GM12801 (cell line): ENCODE results near the gene BANP.

Experiments
- CTCF ChIP-seq: IDR thresholded peaks from one replicate; pipeline ENCODE4 v1.5.1; 2011; ENCODE audit warnings: control low read depth; ENCODE audit not compliant: insufficient read length; ENCODE audit errors: extremely low read depth

Gene BANP

GRCh38 chr16:87963400-87963799 lies 12.2 kb downstream of the BANP start:
- TF ChIP-seq CTCF, result no peak

DNA sequence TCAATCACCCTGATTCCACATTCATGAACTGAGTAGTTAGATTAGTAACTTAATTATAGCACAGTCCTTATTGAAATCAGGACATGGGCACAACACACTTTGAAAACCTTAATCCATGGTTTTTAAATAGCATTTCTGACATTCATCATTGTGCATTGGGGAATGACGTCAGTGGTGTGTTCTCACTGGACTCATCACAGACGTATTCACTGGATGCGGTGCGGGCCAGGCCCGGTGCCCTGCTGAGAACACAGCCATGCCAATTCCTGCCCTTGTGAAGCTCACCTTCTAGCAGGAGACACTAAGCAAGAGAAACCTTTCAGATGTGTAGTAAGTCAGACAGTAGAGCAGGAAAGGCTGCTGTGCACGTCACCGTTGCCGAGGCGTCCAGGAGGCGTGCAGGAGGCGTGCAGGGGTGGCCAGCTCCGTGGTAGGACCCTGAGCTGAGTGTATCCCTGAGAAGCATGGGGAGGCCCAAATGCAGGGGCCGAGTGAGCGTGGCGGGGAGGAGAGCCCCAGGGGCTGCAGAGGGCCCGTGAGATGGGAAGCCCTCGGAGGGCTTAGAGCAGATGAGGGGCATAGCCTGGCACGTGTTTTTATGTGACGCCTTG lies 12.9 kb downstream of the BANP start:
- no peak for TF ChIP-seq CTCF

DNA sequence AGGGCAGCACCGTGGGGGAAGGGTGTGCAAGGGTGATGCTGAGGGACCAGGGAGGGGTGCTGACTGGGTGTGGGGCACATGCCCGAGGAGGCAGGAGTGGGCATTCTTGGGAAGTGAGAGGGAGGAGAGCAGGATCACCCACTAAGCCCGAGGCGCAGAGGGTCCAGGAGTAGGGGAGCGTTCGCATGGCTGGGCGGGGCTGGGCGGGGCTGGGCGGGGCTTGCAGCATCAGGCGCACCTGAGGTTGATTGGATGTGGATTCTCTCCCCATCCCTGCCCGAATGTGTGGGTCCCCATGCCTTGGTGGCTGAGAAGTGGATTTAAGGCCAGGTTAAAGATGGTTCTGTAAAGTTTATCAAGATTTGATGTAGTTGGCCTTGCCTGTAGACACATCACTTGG lies 14.2 kb downstream of the BANP start:
- no peak for TF ChIP-seq CTCF

GRCh38 chr16:87966064-87966645 lies 14.9 kb downstream of the BANP start:
- TF ChIP-seq CTCF, result no peak

DNA sequence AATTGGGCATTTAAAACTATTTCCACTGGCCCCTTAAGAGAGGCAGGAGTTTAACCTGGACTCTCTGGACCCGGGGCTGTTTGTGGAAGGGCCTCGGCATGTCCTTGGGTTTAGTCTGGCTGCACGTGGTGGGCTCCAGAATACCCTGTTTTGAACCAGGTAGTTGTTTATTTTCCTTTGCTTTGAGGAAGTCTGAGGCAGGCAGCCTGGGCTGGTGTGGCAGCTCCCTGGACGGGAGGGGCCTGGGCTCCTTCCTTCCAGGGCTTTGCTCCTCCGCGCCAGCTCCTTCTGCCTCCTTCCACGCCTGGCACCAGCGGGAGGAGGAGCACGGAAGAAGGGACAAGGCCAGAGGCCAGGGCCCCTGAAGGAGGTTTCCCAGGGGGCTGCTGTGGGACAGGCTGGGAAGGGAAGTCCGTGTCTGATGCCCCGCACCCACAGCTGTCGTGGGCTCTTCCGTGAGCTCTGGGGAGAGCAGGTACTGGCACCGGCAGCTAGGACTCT lies 15.5 kb downstream of the BANP start:
- no peak for TF ChIP-seq CTCF

GRCh38 chr16:87968541-87968940 lies 17.3 kb downstream of the BANP start:
- TF ChIP-seq CTCF, result no peak

GRCh38 chr16:87970186-87970585 lies 19.0 kb downstream of the BANP start:
- TF ChIP-seq CTCF, result no peak
